K562 (cell line): ENCODE measurements around the gene ZNF554. TPM values are rescaled to one million over a fixed set of nuclear protein-coding genes. Genes with fewer than 3 reads are reported as not detected.

ENCODE experiments used
- CXXC5 ChIP-seq: fragments of 250-450 bp; sonication (Bioruptor Pico); IDR thresholded peaks from 2 replicates; pipeline ENCODE4 v1.8.0; 2022; ENCODE audit warnings: inconsistent platforms, mild to moderate bottlenecking, moderate library complexity
- DMBX1 ChIP-seq: fragments of 250-450 bp; sonication (Bioruptor Pico); IDR thresholded peaks from 2 replicates; pipeline ENCODE4 v1.8.0; 2022; ENCODE audit warnings: inconsistent platforms, mild to moderate bottlenecking, moderate library complexity, borderline replicate concordance
- E2F6 ChIP-seq, 2 experiments: IDR thresholded peaks; 2 replicates each; pipeline ENCODE4 v1.6.1; 2011; ENCODE audit warnings: borderline replicate concordance in 1 of 2, control low read depth in 1 of 2, low read depth in 1 of 2, low read length in 1 of 2, mild to moderate bottlenecking in 1 of 2, mixed read lengths in 1 of 2, moderate library complexity in 1 of 2; ENCODE audit not compliant: insufficient read depth in 1 of 2, insufficient read length in 1 of 2, poor library complexity in 1 of 2, severe bottlenecking in 1 of 2; ENCODE audit errors: extremely low read depth in 1 of 2
- E4F1 ChIP-seq: fragments of 250-450 bp; sonication (Bioruptor Pico); IDR thresholded peaks from 2 replicates; pipeline ENCODE4 v1.5.0; 2021; ENCODE audit warnings: mild to moderate bottlenecking, borderline replicate concordance
- ELF2 ChIP-seq: fragments of 250-450 bp; sonication (Bioruptor Pico); IDR thresholded peaks from 2 replicates; pipeline ENCODE4 v1.5.0; 2021; ENCODE audit warnings: mild to moderate bottlenecking
- KDM5B ChIP-seq: fragments of 200-600 bp; sonication (generic); IDR thresholded peaks from 2 replicates; pipeline ENCODE4 v1.6.1; 2012; ENCODE audit warnings: low read depth, mild to moderate bottlenecking, moderate library complexity, low read length, control low read depth, inconsistent platforms; ENCODE audit not compliant: insufficient replicate concordance
- PREB ChIP-seq: sonication (generic); formaldehyde crosslinking; IDR thresholded peaks from 2 replicates; pipeline ENCODE4 v1.8.1; 2023; ENCODE audit warnings: mild to moderate bottlenecking, missing genetic modification reagents
- PTTG1 ChIP-seq: fragments of 450-650 bp; IDR thresholded peaks from 2 replicates; pipeline ENCODE4 v1.6.1; 2016; ENCODE audit warnings: low read depth, mild to moderate bottlenecking, missing genetic modification characterization, missing compliant biosample characterization
- SNRNP70 ChIP-seq: fragments of 200-400 bp; formaldehyde crosslinking; optimal IDR thresholded peaks from 2 replicates; pipeline ENCODE3; 2017; ENCODE audit warnings: low read depth, low read length
- TBL1XR1 ChIP-seq, 2 experiments: IDR thresholded peaks; 2 replicates each; pipeline ENCODE4 v1.6.1; 2012; ENCODE audit warnings: improper control_type of control experiment in 2 of 2, low read length in 2 of 2, mild to moderate bottlenecking in 1 of 2
- TCF3 ChIP-seq: sonication (generic); formaldehyde crosslinking; IDR thresholded peaks from 2 replicates; pipeline ENCODE4 v1.4.0; 2020; ENCODE audit warnings: mild to moderate bottlenecking, missing genetic modification reagents
- TGIF2 ChIP-seq: sonication (generic); formaldehyde crosslinking; IDR thresholded peaks from 2 replicates; pipeline ENCODE4 v1.8.1; 2022; ENCODE audit warnings: mild to moderate bottlenecking, missing genetic modification reagents, moderate library complexity
- UBTF ChIP-seq, 2 experiments: IDR thresholded peaks; 2 replicates each; pipeline ENCODE4 v1.6.1; 2012; ENCODE audit warnings: improper control_type of control experiment in 2 of 2, low read depth in 2 of 2, low read length in 2 of 2, borderline replicate concordance in 1 of 2
- ZBTB9 ChIP-seq: fragments of 450-650 bp; formaldehyde crosslinking; IDR thresholded peaks from 2 replicates; pipeline ENCODE4 v1.4.0; 2020; ENCODE audit warnings: mild to moderate bottlenecking, moderate library complexity
- ZNF134 ChIP-seq: fragments of 250-450 bp; sonication (Bioruptor Pico); conservative IDR thresholded peaks from 2 replicates; pipeline ENCODE4 v1.4.0; 2020
- ZNF263 ChIP-seq: sonication (generic); formaldehyde crosslinking; IDR thresholded peaks from 2 replicates; pipeline ENCODE4 v1.8.0; 2022; ENCODE audit warnings: mild to moderate bottlenecking, missing genetic modification reagents, borderline replicate concordance
- ZNF699 ChIP-seq: fragments of 250-450 bp; sonication (Bioruptor Pico); IDR thresholded peaks from 2 replicates; pipeline ENCODE4 v1.8.0; 2021; ENCODE audit warnings: mild to moderate bottlenecking, moderate library complexity; ENCODE audit not compliant: insufficient replicate concordance
- ZNF77 ChIP-seq: fragments of 250-450 bp; sonication (Bioruptor Pico); IDR thresholded peaks from 2 replicates; pipeline ENCODE4 v1.5.0; 2020
- polyA plus RNA-seq, 8 experiments: library from polyadenylated mRNA; depleted of rRNA in 4 of 8; stranded (reverse) in 5 of 8; unstranded in 3 of 8; fragments of >200 nt; fragmentation: Nextera tagmentation in 2 of 8; fragmentation: Illumina TruSeq in 1 of 8; extraction: Ambion mirVana in 2 of 8; extraction: Trizol in 1 of 8; gene quantifications; 2 replicates each; pipeline versions ENCODE4 v1.2.1 to v1.2.3, GENCODE V29; 2011 to 2014; ENCODE audit warnings: inconsistent platforms in 1 of 8, missing spikeins in 1 of 8
- total RNA-seq, 7 experiments: library from RNA; depleted of rRNA in 6 of 7; stranded (reverse); fragments of >200 nt in 6 of 7; fragmentation: Illumina TruSeq in 2 of 7; extraction: Trizol in 2 of 7; gene quantifications; 2 replicates each; pipeline versions ENCODE4 v1.2.1 to v1.2.3, GENCODE V29; 2011 to 2021; ENCODE audit warnings: low replicate concordance in 1 of 7

The ZNF554 gene
- total and polyA plus RNA-seq, 9 of the 15 experiments (the other 6 are each of a cell fraction or from before 2014, with no cell fraction given): 0.07 to 1.8 (median 1.1) TPM

- TF ChIP-seq E4F1 (CRISPR knock-in tag): peak; percentile 8; the same call in 1 of the 2 replicates
- no peak for TF ChIP-seq ZNF77 (CRISPR knock-in tag)
- no peak for TF ChIP-seq PREB
- TF ChIP-seq UBTF (IDR thresholded peaks at IDR 0.05; ENCODE audit: borderline replicate concordance in 1 of 2, low read depth in 2 of 2, low read length in 2 of 2): peak in 1 of 2 experiments; percentile 75; a peak in 2 of 4 replicates
- TF ChIP-seq ELF2 (CRISPR knock-in tag): no peak
- TF ChIP-seq TCF3 (CRISPR knock-in tag): peak; percentile 39; the same call in 1 of the 2 replicates
- no peak for TF ChIP-seq ZNF699 (CRISPR knock-in tag)
- TF ChIP-seq ZBTB9 (CRISPR knock-in tag): peak; percentile 66; the same call in 1 of the 2 replicates
- peak; percentile 44; the same call in 1 of the 2 replicates for TF ChIP-seq ZNF134 (CRISPR knock-in tag)
- TF ChIP-seq ZNF263 (CRISPR knock-in tag): peak; percentile 50; the same call in 1 of the 2 replicates
- TF ChIP-seq SNRNP70: no peak
- peak; percentile 61 for TF ChIP-seq KDM5B
- TF ChIP-seq DMBX1 (CRISPR knock-in tag): peak; percentile 59; the same call in 1 of the 2 replicates
- no peak for TF ChIP-seq PTTG1
- TF ChIP-seq TBL1XR1 (IDR thresholded peaks at IDR 0.05; ENCODE audit: low read length in 2 of 2): peak; percentile 73 to 78; a peak in 2 of 4 replicates
- peak; percentile 96 for TF ChIP-seq CXXC5 (CRISPR knock-in tag)
- no peak for TF ChIP-seq TGIF2 (CRISPR knock-in tag)
- TF ChIP-seq E2F6 (IDR thresholded peaks at IDR 0.05; ENCODE audit: borderline replicate concordance in 1 of 2, extremely low read depth in 1 of 2, insufficient read depth in 1 of 2, insufficient read length in 1 of 2, low read depth in 1 of 2, low read length in 1 of 2, poor library complexity in 1 of 2, severe bottlenecking in 1 of 2): peak in 1 of 2 experiments; percentile 39
These were observed at the start of gene ZNF554 (continued) for GRCh38 chr19:2819540-2820111.
